ENCODE results near the gene ADAM8. TPM values are rescaled to one million over a fixed set of nuclear protein-coding genes. Genes with fewer than 3 reads are reported as not detected.

Gene ADAM8
- total RNA-seq, 3 donors from 2014 or later (not counting 1 experiment from before 2014, with no cell fraction given) = 357 to 682 (median 425) TPM

- H3K27ac Mint-ChIP-seq = no peak overlapping the region
- no peaks in the 10 kb centered on the region for H3K9me3 Mint-ChIP-seq
- no peaks in the 10 kb centered on the region for H3K36me3 Mint-ChIP-seq
- DNase-seq (no peak), ATAC-seq (no peak)
- Histone ChIP-seq H3K4me3 (ENCODE audit: low read length) (no peak overlapping the region), H3K4me1 (ENCODE audit: control insufficient read depth, insufficient read depth, low read length) (peaks cover 29% of the 10 kb centered on the region), H3K36me3 (ENCODE audit: control insufficient read depth, insufficient read depth, low read length) (no peaks in the 10 kb centered on the region), H3K9me3 (ENCODE audit: control insufficient read depth, insufficient read depth, low read length) (no peaks in the 10 kb centered on the region), H3K27me3 (ENCODE audit: control insufficient read depth, insufficient read depth, low read length) (no peaks in the 10 kb centered on the region), H3K27ac (ENCODE audit: low read length) (no peak overlapping the region)
- WGBS (ENCODE audit: insufficient coverage) = 79% methylated on average over 13 of the region's 13 CpGs
- TF ChIP-seq, protein P1, sequence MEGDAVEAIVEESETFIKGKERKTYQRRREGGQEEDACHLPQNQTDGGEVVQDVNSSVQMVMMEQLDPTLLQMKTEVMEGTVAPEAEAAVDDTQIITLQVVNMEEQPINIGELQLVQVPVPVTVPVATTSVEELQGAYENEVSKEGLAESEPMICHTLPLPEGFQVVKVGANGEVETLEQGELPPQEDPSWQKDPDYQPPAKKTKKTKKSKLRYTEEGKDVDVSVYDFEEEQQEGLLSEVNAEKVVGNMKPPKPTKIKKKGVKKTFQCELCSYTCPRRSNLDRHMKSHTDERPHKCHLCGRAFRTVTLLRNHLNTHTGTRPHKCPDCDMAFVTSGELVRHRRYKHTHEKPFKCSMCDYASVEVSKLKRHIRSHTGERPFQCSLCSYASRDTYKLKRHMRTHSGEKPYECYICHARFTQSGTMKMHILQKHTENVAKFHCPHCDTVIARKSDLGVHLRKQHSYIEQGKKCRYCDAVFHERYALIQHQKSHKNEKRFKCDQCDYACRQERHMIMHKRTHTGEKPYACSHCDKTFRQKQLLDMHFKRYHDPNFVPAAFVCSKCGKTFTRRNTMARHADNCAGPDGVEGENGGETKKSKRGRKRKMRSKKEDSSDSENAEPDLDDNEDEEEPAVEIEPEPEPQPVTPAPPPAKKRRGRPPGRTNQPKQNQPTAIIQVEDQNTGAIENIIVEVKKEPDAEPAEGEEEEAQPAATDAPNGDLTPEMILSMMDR (IDR thresholded peaks at IDR 0.05) = no peak
- H3K4me3 Mint-ChIP-seq = no peak overlapping the region
- intact Hi-C loops (cut with micrococcal nuclease) = no loop called here
- peaks cover 15 to 26% of the 10 kb centered on the region in 2 donors for H3K4me1 Mint-ChIP-seq
- H3K27me3 Mint-ChIP-seq (ENCODE audit: low read depth in 2 of 2) = peaks cover 0 to 6% of the 10 kb centered on the region in 2 donors
Observed at GRCh38 chr10:133254421-133255120, 22.1 kb downstream of the ADAM8 start.

GRCh38 chr10:133253361-133253955, 23.2 kb downstream of the ADAM8 start:
- peaks cover 0 to 6% of the 10 kb centered on the region in 2 donors for H3K27me3 Mint-ChIP-seq (ENCODE audit: low read depth in 2 of 2)
- peaks cover 18% of the 10 kb centered on the region for H3K4me1 ChIP-seq (ENCODE audit: control insufficient read depth, insufficient read depth, low read length)
- no peaks in the 10 kb centered on the region for H3K36me3 ChIP-seq (ENCODE audit: control insufficient read depth, insufficient read depth, low read length)
- H3K36me3 Mint-ChIP-seq = no peaks in the 10 kb centered on the region
- no peaks in the 10 kb centered on the region for H3K9me3 ChIP-seq (ENCODE audit: control insufficient read depth, insufficient read depth, low read length)
- no peak overlapping the region for H3K27ac ChIP-seq (ENCODE audit: low read length)
- no peaks in the 10 kb centered on the region for H3K9me3 Mint-ChIP-seq
- no peak overlapping the region for H3K27ac Mint-ChIP-seq
- H3K4me3 Mint-ChIP-seq = no peak overlapping the region
- no peak for DNase-seq
- intact Hi-C loops (cut with micrococcal nuclease) = no loop called here
- TF ChIP-seq, protein P1 (IDR thresholded peaks at IDR 0.05) = no peak
- no peaks in the 10 kb centered on the region for H3K27me3 ChIP-seq (ENCODE audit: control insufficient read depth, insufficient read depth, low read length)
- H3K4me3 ChIP-seq (ENCODE audit: low read length) = no peak overlapping the region
- ATAC-seq = no peak
- 92% methylated on average over 22 of the region's 22 CpGs for WGBS (ENCODE audit: insufficient coverage)
- H3K4me1 Mint-ChIP-seq = peaks cover 7 to 17% of the 10 kb centered on the region in 2 donors

DNA sequence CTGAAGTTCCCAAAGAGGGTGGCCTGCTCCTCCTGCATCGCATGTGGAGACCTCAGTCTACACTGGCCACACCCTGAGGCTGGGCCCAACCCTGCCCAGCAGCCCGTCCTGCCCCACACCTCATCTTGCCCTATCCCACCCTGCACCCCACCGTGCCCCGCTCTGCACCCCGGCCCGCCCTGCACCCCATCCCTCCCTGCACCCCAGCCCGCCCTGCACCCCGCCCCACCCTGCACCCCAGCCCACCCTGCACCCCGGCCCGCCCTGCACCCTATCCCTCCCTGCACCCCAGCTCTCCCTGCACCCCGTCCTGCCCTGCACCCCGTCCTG, 24.5 kb downstream of the ADAM8 start:
- ATAC-seq (no peak), DNase-seq (no peak)
- intact Hi-C loops (cut with micrococcal nuclease) = no loop called here
- Mint-ChIP-seq H3K36me3 (no peaks in the 10 kb centered on the region), H3K4me1 (peaks cover 1 to 6% of the 10 kb centered on the region in 2 donors), H3K9me3 (no peaks in the 10 kb centered on the region), H3K4me3 (no peak overlapping the region), H3K27me3 (ENCODE audit: low read depth in 2 of 2) (peaks cover 0 to 3% of the 10 kb centered on the region in 2 donors), H3K27ac (no peak overlapping the region)
- H3K9me3 ChIP-seq (ENCODE audit: control insufficient read depth, insufficient read depth, low read length) = no peaks in the 10 kb centered on the region
- no peaks in the 10 kb centered on the region for H3K36me3 ChIP-seq (ENCODE audit: control insufficient read depth, insufficient read depth, low read length)
- no peak overlapping the region for H3K27ac ChIP-seq (ENCODE audit: low read length)
- H3K27me3 ChIP-seq (ENCODE audit: control insufficient read depth, insufficient read depth, low read length) = no peaks in the 10 kb centered on the region
- TF ChIP-seq, protein P1 (IDR thresholded peaks at IDR 0.05) = no peak
- 92% methylated on average over 9 of the region's 12 CpGs for WGBS (ENCODE audit: insufficient coverage)
- peaks cover 5% of the 10 kb centered on the region for H3K4me1 ChIP-seq (ENCODE audit: control insufficient read depth, insufficient read depth, low read length)
- H3K4me3 ChIP-seq (ENCODE audit: low read length) = no peak overlapping the region

All from natural killer cell (primary cell).